Spinal cord (tissue), 10 donors: ENCODE data around the gene CORO1C. TPM values are rescaled to one million over a fixed set of nuclear protein-coding genes. Genes with fewer than 3 reads are reported as not detected.
"Not testable (repeated sequence)": the region's sequence is repeated elsewhere in the genome, so short reads cannot be mapped to it uniquely, and the experiment has no call there.

ENCODE experiments used
- DNase-seq, 6 donors: peaks; one replicate each; pipeline versions ENCODE4 v3.0.0 to v3.0.0-alpha.2; 2013 to 2015; ENCODE audit warnings: low spot score in 6 of 6, low read depth in 4 of 6
- H3K27ac ChIP-seq: one replicate; pipeline ENCODE4 v1.5.1; 2013; ENCODE audit warnings: low read depth, low read length, control low read depth
- H3K27me3 ChIP-seq: one replicate; pipeline ENCODE4 v1.6.1; 2013; ENCODE audit warnings: low read length; ENCODE audit not compliant: control insufficient read depth, insufficient read depth
- H3K36me3 ChIP-seq: one replicate; pipeline ENCODE4 v1.6.1; 2013; ENCODE audit warnings: low read length; ENCODE audit not compliant: control insufficient read depth, insufficient read depth
- H3K4me1 ChIP-seq: one replicate; pipeline ENCODE4 v1.6.1; 2013; ENCODE audit warnings: low read length; ENCODE audit not compliant: control insufficient read depth, insufficient read depth
- H3K4me3 ChIP-seq: one replicate; pipeline ENCODE4 v1.5.1; 2013; ENCODE audit warnings: low read depth, low read length, control low read depth
- H3K9me3 ChIP-seq: one replicate; pipeline ENCODE4 v1.6.1; 2013; ENCODE audit warnings: low read length; ENCODE audit not compliant: control insufficient read depth, insufficient read depth
- WGBS: methylation state at CpG from one replicate; pipeline ENCODE4 v1.1.5; 2013; ENCODE audit warnings: missing lambda C conversion rate; ENCODE audit not compliant: insufficient coverage; 5-methylcytosine and 5-hydroxymethylcytosine counted together
- polyA plus RNA-seq, 2 donors: library from polyadenylated mRNA; unstranded; fragments of 120-200 nt; gene quantifications; one replicate each; pipeline ENCODE4 v1.2.1, GENCODE V29; 2013; ENCODE audit not compliant: insufficient read length in 2 of 2
- total RNA-seq, 2 donors: library from RNA; depleted of rRNA in 1 of 2; stranded (reverse); fragments of 120-200 nt in 1 of 2; fragments of >200 nt in 1 of 2; gene quantifications; one replicate each; pipeline versions ENCODE4 v1.2.3 to v1.2.4, GENCODE V29; 2013 to 2014
- donor health status: healthy.

CORO1C gene
- total and polyA plus RNA-seq, 4 donors, result 66.1 to 133 (median 89.6) TPM

DNA sequence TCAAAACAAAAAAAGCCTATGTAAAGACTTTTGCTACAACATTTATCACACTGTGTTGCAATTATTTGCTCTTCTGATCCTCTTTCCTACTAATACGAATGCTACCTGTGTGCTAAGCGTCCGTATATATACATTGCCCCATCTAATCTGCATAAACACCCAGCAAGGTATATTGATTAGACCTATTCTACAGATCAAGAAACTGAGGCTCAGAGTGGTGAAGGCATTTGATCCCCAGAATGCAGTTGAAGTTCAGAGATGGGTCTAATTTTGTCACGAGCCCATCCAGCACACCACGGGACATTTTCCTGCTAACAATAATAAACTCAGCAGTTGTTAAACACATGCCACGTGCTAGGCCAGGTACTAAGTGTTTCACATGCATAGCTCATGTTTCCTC is 25.1 kb upstream of the CORO1C start:
- Histone ChIP-seq H3K4me3 (no peak overlapping the region), H3K27me3 (no peaks in the 10 kb centered on the region), H3K4me1 (peaks cover 5% of the 10 kb centered on the region), H3K9me3 (no peaks in the 10 kb centered on the region), H3K27ac (no peak overlapping the region), H3K36me3 (no peaks in the 10 kb centered on the region)
- no peak for DNase-seq
- WGBS, result 80% methylated on average over 1 of the region's 6 CpGs

DNA sequence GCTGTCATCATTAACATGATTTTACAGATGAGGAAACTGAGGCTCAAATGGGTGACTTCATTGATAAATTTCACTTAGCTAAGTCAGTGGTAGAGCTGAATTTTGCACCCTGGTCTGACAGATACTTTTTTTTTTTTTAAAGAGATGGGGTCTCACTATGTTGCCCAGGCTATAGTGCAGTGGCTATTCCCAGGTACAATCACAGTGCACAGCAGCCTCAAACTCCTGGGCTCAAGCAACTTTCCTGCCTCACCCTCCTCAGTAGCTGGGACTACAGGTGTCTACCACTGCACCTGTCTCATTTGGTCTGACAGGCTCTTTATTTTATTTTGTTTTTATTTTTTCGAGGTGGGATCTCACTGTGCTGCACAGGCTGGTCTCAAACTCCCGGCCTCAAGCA is 24.2 kb upstream of the CORO1C start:
- Histone ChIP-seq H3K4me1 (peaks cover 8% of the 10 kb centered on the region), H3K4me3 (no peak overlapping the region), H3K27me3 (no peaks in the 10 kb centered on the region), H3K9me3 (no peaks in the 10 kb centered on the region), H3K36me3 (no peaks in the 10 kb centered on the region), H3K27ac (no peak overlapping the region)
- no peak for DNase-seq
- 100% methylated on average over 1 of the region's 2 CpGs for WGBS

DNA sequence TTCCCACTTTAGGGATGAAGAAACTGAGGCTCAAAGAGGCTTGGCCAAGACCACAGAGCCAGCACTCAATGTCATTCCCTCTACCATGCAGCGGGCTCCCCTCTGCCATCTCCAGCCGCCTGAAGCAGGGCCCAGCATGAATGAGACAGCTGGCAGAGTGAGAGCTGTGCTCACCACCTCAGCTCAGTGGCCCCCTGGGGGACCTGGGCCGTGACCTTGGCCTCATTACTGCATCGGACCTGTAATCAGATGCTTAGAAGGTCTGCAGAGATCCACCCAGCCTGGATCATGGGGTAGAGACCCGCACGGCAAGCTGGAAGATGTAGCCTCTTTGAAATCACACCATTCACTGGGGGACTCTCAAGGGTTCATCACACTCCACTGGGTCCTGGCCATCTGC is 22.7 kb upstream of the CORO1C start:
- Histone ChIP-seq H3K27ac (no peak overlapping the region), H3K9me3 (no peaks in the 10 kb centered on the region), H3K4me1 (peaks cover 13% of the 10 kb centered on the region), H3K27me3 (no peaks in the 10 kb centered on the region), H3K36me3 (no peaks in the 10 kb centered on the region), H3K4me3 (no peak overlapping the region)
- WGBS, result 69% methylated on average over 6 of the region's 6 CpGs
- no peak for DNase-seq

DNA sequence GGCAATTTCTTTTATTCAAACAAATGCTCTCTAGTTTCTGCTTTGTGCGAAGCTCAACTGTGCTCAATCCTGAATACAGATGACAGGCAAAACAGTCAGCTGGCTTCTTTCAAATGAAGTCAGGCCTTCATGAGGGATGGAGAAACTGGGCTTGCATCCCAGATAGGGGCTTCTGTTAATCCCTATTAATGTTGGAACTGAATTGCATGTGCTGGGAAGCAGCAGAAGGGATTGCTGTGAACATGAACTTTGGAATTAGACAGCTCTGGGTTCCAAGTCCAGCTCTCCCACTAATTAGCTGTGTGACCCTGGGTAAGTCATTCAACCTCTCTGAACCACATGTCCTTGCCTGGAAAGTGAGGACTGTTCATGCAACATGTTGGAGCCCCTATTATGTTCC is 21.1 kb upstream of the CORO1C start:
- Histone ChIP-seq H3K9me3 (no peaks in the 10 kb centered on the region), H3K36me3 (no peaks in the 10 kb centered on the region), H3K4me3 (no peak overlapping the region), H3K4me1 (peaks cover 13% of the 10 kb centered on the region), H3K27ac (peak overlapping the region; percentile 13), H3K27me3 (no peaks in the 10 kb centered on the region)
- DNase-seq, result peak in 2 of 6 donors; percentile 78 to 95
- WGBS, result 29% methylated on average over 1 of the region's 1 CpG

DNA sequence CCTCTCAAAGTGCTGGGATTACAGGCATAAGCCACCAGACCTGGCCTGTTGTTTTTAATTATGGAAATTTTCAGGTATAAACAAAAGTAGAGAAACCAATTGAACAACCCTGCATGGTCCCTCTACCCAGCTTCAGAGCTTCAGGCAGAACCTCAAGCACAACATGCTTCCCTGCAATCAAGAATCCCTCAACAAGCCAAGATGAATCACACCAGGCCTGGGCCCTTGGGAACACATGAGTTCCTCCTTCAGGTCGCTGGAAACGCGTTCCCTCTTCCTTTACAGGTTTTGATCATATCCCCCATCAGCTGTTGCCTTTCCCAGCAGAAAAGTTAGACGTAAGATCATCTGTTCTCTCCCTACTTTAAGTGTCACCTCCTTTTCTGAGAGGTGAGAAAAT is 20.5 kb upstream of the CORO1C start:
- no peak for DNase-seq
- H3K27ac ChIP-seq, result peak overlapping the region; percentile 13

DNA sequence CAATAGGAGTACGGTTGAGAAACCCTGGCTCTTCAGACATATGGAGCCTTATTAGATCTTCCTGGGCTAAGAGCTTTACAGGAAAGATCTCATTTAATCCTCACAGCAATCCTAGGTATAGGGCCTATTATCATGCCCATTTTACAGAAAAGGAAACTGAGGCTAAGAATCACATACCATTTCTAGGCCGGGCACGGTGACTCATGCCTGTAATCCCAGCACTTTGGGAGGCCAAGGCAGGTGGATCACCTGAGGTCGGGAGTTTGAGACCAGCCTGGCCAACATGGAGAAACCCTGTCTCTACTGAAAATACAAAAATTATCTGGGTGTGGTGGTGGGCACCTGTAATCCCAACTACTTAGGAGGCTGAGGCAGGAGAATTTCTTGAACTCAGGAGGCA is 19.7 kb upstream of the CORO1C start:
- WGBS, result 50% methylated on average over 2 of the region's 4 CpGs
- not testable (repeated sequence) for H3K27ac ChIP-seq

More for the DNA sequence above, 20.5 kb upstream of the CORO1C start:
- Histone ChIP-seq H3K4me1 (peaks cover 13% of the 10 kb centered on the region), H3K27me3 (no peaks in the 10 kb centered on the region), H3K4me3 (no peak overlapping the region), H3K9me3 (no peaks in the 10 kb centered on the region), H3K36me3 (no peaks in the 10 kb centered on the region)
- 40% methylated on average over 3 of the region's 4 CpGs for WGBS

DNA sequence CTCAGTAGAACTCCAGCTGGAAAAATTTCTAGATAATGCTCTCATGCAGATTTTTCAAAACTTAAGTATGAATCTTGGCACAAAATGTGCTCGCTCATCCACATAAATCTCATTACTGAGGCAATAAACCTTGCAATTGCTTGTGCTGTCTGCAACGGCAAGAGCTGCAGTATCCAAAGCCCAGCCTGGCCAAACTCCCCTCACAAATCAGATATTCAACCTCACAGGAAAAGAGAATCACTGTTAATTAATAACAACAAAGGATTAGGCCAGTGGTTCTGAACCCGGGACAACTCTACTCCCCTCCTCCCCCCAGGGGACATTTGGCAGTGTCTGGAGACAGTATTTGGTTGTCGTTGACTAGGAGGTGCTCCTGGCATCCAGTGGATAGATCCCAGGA is 19.2 kb upstream of the CORO1C start:
- peak in 2 of 6 donors; percentile 70 to 82 for DNase-seq
- Histone ChIP-seq H3K27me3 (no peaks in the 10 kb centered on the region), H3K36me3 (no peaks in the 10 kb centered on the region), H3K4me1 (peaks cover 13% of the 10 kb centered on the region), H3K27ac (no peak overlapping the region), H3K9me3 (no peaks in the 10 kb centered on the region), H3K4me3 (no peak overlapping the region)
- 57% methylated on average over 2 of the region's 4 CpGs for WGBS

More for the DNA sequence above, 19.7 kb upstream of the CORO1C start:
- H3K9me3 ChIP-seq, H3K27me3 ChIP-seq, DNase-seq, H3K4me3 ChIP-seq, H3K36me3 ChIP-seq: not testable (repeated sequence)
- H3K4me1 ChIP-seq, result peaks cover 13% of the 10 kb centered on the region

DNA sequence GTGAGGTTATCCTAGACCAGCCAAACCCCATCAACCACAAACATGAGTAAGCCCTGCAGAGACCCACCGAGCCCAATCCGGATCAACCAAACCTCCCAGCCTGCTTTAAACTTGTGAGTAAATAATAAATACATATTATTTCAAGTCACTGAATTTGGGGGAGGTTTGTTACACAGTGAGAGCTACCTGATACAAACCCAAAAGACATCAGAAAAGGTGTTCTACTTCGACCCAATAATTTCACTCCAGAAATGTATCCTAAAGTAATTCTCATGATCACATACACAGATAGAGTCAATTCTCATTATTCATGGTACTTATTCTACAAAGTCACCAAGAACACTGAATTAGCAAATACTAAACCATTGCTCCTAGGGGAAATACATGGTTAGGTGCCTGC is 16.2 kb upstream of the CORO1C start:
- Histone ChIP-seq H3K4me1 (peaks cover 13% of the 10 kb centered on the region), H3K27ac (no peak overlapping the region), H3K9me3 (no peaks in the 10 kb centered on the region), H3K4me3 (no peak overlapping the region), H3K36me3 (no peaks in the 10 kb centered on the region), H3K27me3 (no peaks in the 10 kb centered on the region)
- no peak for DNase-seq
- 100% methylated on average over 1 of the region's 3 CpGs for WGBS

DNA sequence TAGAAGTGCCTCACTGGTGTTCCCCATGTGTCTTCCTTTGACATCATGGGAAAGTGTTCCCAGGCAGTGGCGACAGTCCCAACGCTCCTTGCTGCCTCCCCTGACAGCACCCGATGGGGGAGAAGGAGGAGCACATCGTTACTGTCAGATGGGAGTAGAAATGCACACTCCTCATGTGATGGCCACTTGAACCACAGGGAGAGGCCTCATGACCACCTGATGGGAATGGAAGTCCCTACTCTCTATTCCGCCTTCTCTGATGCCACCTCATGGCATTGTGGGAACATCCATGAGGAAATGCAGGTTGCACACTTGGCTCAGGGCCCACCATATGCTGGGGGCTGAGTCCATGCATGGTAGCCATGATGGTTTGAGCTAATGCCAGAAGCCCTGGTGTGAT is 14.3 kb upstream of the CORO1C start:
- Histone ChIP-seq H3K36me3 (no peaks in the 10 kb centered on the region), H3K9me3 (no peaks in the 10 kb centered on the region), H3K4me1 (peaks cover 6% of the 10 kb centered on the region), H3K4me3 (no peak overlapping the region), H3K27ac (no peak overlapping the region), H3K27me3 (no peaks in the 10 kb centered on the region)
- 88% methylated on average over 5 of the region's 5 CpGs for WGBS
- DNase-seq, result no peak

DNA sequence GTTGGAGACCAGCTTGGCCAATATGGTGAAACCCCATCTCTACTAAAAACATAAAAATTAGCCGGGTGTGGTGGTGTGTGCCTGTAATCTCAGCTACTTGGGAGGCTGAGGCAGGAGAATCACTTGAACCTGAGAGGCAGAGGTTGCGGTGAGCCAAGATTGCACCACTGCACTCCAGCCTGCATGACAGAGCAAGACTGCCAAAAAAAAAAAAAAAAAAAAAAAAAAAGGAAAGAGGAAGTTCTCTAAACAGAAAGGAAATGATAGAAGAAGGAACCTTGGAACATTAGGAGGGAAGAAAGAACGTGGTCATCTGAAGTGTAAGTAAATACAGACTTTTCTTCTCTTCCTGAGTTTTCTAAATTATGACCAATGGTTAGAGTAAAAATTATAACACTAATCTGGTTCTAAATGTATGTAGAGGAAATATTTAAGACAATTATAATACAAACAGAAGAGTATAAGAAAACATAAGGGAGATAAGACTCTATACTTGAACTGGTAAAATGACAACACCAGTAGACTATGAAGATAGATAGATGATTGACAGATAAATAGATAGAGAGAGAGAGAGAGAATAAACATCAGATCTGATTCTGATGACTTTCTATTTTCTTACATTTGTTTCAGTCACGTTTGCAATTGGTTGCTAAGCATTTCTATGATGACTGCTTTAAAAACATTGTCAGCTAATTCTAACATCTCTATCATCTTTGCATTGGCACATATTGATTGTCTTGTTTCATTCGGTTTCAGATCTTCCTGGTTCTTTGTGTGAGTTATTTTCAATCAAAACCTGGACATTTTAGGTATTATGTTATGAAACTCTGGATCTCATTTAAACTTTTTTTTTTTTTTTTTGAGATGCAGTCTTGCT is 12.9 kb upstream of the CORO1C start:
- no peaks in the 10 kb centered on the region for H3K4me1 ChIP-seq
- H3K27me3 ChIP-seq, result no peaks in the 10 kb centered on the region
- no CpG with 5 or more reads among the region's 5 CpGs for WGBS
- H3K9me3 ChIP-seq, result no peaks in the 10 kb centered on the region
- no peak overlapping the region for H3K27ac ChIP-seq
- no peaks in the 10 kb centered on the region for H3K36me3 ChIP-seq
- no peak for DNase-seq
- H3K4me3 ChIP-seq, result no peak overlapping the region
